ENCODE results near the gene PSPH.
"Not testable (repeated sequence)": the region's sequence is repeated elsewhere in the genome, so short reads cannot be mapped to it uniquely, and the experiment has no call there.

The PSPH gene

GRCh38 chr7:56051339-56052191 is at the start of gene PSPH, which contains the start of gene CCT6A:
Gene PSPH, minus strand, starts transcription at chr7:56051444. Its CDS starts 30,232 bp downstream, at chr7:56021212.
Gene CCT6A, plus strand, starts transcription at chr7:56051765. Its CDS starts 84 bp downstream, at chr7:56051849.
- peak; percentile 76 to 87 for DNase-seq (ENCODE audit: low read depth in 1 of 2, low spot score in 1 of 2)

GRCh38 chr7:56099653-56100052 is 48.4 kb upstream of the PSPH start:
- DNase-seq (ENCODE audit: low read depth in 1 of 2, low spot score in 1 of 2): no peak

GRCh38 chr7:56098187-56099008 is 47.2 kb upstream of the PSPH start:
- DNase-seq (ENCODE audit: low read depth in 1 of 2, low spot score in 1 of 2): not testable (repeated sequence)

DNA sequence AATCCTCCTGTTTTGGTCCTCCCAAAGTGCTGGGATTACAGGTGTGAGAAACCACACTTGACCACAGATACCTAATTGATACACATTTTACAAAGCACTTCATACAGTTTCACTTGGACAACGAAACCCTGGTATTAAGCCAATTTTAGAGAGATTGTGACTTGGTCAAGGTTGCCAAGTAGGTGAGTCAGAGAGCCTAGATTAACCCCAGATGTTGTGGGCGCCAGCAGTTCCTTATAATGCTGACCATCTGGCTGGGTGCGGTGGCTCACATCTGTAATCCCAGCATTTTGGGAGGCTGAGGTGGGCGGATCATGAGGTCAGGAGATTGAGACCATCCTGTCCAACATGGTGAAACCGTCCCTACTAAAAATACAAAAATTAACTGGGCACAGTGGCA is 46.5 kb upstream of the PSPH start:
- DNase-seq (ENCODE audit: low read depth in 1 of 2, low spot score in 1 of 2): no peak

- DNase-seq (ENCODE audit: low read depth in 1 of 2, low spot score in 1 of 2): no peak
Observed at GRCh38 chr7:56092789-56093531, 41.7 kb upstream of the PSPH start, which contains the start of gene PHKG1. Gene PHKG1, minus strand, starts transcription at chr7:56092952. Its CDS starts 4,011 bp downstream, at chr7:56088941.

DNA sequence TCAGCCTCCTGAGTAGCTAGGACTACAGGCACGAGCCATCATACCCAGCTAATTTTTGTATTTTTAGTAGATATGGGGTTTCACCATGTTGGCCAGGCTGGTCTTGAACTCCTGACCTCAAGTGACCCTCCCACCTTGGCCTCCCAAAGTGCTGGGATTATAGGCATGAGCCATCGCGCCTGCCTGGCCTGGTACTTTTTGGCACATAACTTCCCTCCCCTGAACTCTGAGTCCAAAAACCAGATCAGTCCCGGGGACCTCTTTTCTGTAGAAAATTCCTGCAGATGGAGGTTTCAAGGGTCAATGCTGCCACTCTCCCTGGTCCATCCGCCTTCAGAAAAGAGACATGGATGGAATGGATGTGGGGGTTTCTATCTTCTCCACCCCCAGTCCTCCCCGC is 41.1 kb upstream of the PSPH start:
- not testable (repeated sequence) for DNase-seq (ENCODE audit: low read depth in 1 of 2, low spot score in 1 of 2)

DNA sequence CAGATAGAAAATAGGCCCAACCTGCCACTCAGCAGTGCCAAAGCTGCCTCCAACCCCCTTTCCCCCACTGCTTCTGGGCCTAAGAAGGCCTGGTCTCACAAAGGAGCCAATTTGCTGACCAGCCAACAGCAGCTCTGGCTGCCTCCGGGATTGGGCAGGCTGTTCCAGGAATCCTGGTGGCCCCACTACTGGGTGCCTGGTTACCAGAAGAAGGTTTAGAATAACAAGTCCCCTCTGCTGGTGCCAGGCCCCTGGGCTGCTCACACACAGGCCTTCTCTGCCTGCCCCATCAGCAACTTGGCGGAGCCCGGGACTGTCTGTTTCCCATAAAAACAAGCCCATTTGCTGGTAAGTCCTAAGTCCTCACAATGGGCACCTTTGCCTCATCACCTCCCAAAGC is 40.3 kb upstream of the PSPH start:
- DNase-seq (ENCODE audit: low read depth in 1 of 2, low spot score in 1 of 2): no peak

- no peak for DNase-seq (ENCODE audit: low read depth in 1 of 2, low spot score in 1 of 2)
Observed at GRCh38 chr7:56087445-56087844, 36.2 kb upstream of the PSPH start.

- DNase-seq (ENCODE audit: low read depth in 1 of 2, low spot score in 1 of 2): no peak
Observed at GRCh38 chr7:56086761-56087160, 35.5 kb upstream of the PSPH start.

DNA sequence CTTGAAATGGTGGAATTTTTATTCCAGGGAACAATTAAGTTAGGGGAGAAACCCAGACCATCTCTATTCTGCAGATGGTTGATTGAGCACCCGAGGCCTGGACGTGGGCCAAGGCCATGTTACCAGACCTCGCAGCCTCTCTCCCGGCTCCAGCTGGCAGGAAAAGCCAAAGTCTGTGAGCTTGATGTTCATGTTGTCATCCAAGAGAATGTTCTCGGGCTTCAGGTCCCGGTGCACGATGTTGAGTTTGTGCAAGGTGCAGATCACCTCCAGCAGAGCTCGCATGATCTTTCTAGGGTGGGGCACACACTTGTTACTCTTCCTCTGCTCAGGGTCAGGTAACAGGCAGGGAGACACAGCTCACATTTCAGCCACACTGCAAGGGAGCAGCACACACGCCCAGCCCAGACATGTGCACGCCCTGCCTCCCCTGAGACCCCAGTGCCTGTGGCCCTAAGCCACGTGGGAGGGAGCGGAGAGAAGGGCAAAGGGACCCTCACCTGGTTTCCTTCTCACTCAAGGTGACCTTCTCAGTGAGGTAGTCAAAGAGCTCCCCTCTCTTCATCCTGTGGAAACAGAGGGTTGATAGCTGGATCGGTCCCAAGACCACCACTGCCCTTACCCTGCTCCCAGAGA is 32.0 kb upstream of the PSPH start:
- no peak for DNase-seq (ENCODE audit: low read depth in 1 of 2, low spot score in 1 of 2)

- DNase-seq (ENCODE audit: low read depth in 1 of 2, low spot score in 1 of 2): no peak
Observed at GRCh38 chr7:56081626-56082340, 30.5 kb upstream of the PSPH start.

- not testable (repeated sequence) for DNase-seq (ENCODE audit: low read depth in 1 of 2, low spot score in 1 of 2)
Observed at GRCh38 chr7:56080726-56081435, 29.6 kb upstream of the PSPH start.

DNA sequence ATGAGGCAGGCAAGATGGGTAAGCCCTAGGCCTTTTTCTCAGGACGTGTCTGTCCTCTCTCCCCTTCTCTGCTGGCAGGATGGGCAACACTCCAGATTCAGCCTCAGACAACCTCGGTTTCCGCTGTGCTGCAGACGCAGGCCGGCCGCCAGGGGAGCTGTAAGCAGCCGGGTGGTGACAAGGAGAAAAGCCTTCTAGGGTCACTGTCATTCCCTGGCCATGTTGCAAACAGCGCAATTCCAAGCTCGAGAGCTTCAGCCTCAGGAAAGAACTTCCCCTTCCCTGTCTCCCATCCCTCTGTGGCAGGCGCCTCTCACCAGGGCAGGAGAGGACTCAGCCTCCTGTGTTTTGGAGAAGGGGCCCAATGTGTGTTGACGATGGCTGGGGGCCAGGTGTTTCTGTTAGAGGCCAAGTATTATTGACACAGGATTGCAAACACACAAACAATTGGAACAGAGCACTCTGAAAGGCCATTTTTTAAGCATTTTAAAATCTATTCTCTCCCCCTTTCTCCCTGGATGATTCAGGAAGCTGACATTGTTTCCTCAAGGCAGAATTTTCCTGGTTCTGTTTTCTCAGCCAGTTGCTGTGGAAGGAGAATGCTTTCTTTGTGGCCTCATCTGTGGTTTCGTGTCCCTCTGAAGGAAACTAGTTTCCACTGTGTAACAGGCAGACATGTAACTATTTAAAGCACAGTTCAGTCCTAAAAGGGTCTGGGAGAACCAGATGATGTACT is 28.4 kb upstream of the PSPH start:
- DNase-seq (ENCODE audit: low read depth in 1 of 2, low spot score in 1 of 2): no peak

GRCh38 chr7:56078196-56078595 is 27.0 kb upstream of the PSPH start:
- DNase-seq (ENCODE audit: low read depth in 1 of 2, low spot score in 1 of 2): no peak

GRCh38 chr7:56077681-56078080 is 26.4 kb upstream of the PSPH start:
- no peak for DNase-seq (ENCODE audit: low read depth in 1 of 2, low spot score in 1 of 2)

DNA sequence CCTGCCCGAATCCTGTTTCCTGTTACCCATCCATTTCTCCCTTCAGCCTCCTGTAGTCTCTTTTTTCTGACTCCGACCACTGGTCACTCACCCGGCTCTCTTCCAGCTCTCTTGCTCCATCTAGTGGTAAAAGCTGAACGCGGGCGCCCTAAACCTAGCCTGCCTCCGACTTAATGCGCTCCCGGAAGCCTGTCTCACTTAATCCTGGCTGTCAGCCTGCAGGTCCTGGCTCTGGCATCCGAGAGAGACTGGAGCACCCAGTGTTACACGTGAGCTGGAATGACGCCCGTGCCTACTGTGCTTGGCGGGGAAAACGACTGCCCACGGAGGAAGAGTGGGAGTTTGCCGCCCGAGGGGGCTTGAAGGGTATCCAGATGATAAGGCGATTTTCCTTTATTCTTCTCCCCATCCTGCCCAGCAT is 23.1 kb upstream of the PSPH start:
- peak; percentile 34 to 35 for DNase-seq (ENCODE audit: low read depth in 1 of 2, low spot score in 1 of 2)

DNA sequence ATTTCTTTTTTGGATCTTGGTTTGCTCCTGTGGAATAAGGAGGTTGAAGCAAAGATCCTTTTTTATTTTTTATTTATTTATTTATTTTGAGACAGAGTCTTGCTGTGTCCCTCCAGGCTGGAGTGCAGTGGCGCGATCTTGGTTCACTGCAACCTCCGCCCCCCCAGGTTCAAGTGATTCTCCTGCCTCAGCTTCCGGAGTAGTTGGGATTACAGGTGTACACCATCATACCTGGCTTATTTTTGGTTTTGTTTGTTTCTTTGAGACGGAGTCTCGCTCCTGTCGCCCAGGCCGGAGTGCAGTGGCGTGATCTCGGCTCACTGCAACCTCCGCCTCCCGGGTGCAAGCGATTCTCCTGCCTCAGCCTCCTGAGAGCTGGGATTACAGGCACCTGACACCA is 15.1 kb upstream of the PSPH start:
- not testable (repeated sequence) for DNase-seq (ENCODE audit: low read depth in 1 of 2, low spot score in 1 of 2)

GRCh38 chr7:56063882-56064625 is 12.8 kb upstream of the PSPH start, which contains the start of gene SUMF2:
Gene SUMF2, plus strand, starts transcription at chr7:56064286. Its CDS starts 26 bp downstream, at chr7:56064312.
- peak; percentile 83 to 89 for DNase-seq (ENCODE audit: low read depth in 1 of 2, low spot score in 1 of 2)

Measured in stimulated activated CD4-positive, alpha-beta T cell treated with anti-CD3 and anti-CD28 coated beads, Interleukin-15, amount 100 ng/mL, for 1 hour (primary cell).